B cell (primary cell): ENCODE data around the gene ATG2A.

Experiments used
- CTCF ChIP-seq: fragments of 200-600 bp; IDR thresholded peaks from one replicate; pipeline ENCODE4 v1.8.0; 2022; ENCODE audit warnings: antibody characterized with exemption, mild to moderate bottlenecking
- EZH2 ChIP-seq: IDR thresholded peaks from 2 replicates; pipeline ENCODE4 v1.6.1; 2012; ENCODE audit warnings: borderline replicate concordance, low read depth, mild to moderate bottlenecking, moderate library complexity, low read length; ENCODE audit not compliant: insufficient read depth, poor library complexity, severe bottlenecking

GRCh38 chr11:64887234-64887756 is 29.7 kb downstream of the ATG2A start:
- no peak for TF ChIP-seq EZH2
- TF ChIP-seq CTCF: no peak
